OCI-LY7 (cell line): ENCODE results near the gene TMEM132E. TPM values are rescaled to one million over a fixed set of nuclear protein-coding genes. Genes with fewer than 3 reads are reported as not detected.

Source experiments
- Bru-seq: library from RNA; stranded (reverse); fragments of 400-500 nt; gene quantifications from one replicate; lab custom pipeline; 2021; lab: Mats Ljungman, UMichigan
- BruChase-seq, 2 experiments: library from RNA; stranded (reverse); fragments of 400-500 nt; gene quantifications; one replicate each; lab custom pipeline; 2021; lab: Mats Ljungman, UMichigan
- BruUV-seq: library from RNA; stranded (reverse); fragments of 400-500 nt; replicated peaks from 2 replicates; lab custom pipeline; 2021; lab: Mats Ljungman, UMichigan
- CTCF ChIA-PET: fragments of 300-600 bp; sonication (Branson Sonifier 250); formaldehyde crosslinking; loops from one replicate; lab custom pipeline; 2022; ENCODE audit warnings: antibody characterized with exemption; ENCODE audit not compliant: unreplicated experiment; lab: Charles Lee
- POLR2A ChIA-PET: fragments of 300-600 bp; sonication (Branson Sonifier 250); formaldehyde crosslinking; loops from one replicate; lab custom pipeline; 2022; ENCODE audit warnings: antibody characterized with exemption; lab: Charles Lee
- DNase-seq: peaks from one replicate; pipeline ENCODE4 v3.0.0-alpha.2; 2015; ENCODE audit warnings: low spot score
- H2AFZ ChIP-seq: fragments of 200-600 bp; sonication (generic), shearing (Covaris generic); 2 replicates; pipeline ENCODE4 v1.6.1; 2014; ENCODE audit warnings: mild to moderate bottlenecking, antibody characterized with exemption, low read length, moderate library complexity
- H3K27ac ChIP-seq: fragments of 200-600 bp; sonication (generic); 2 replicates; pipeline ENCODE4 v1.5.1; 2014; ENCODE audit warnings: mixed run types, low read depth, mild to moderate bottlenecking, moderate library complexity, low read length, inconsistent platforms; ENCODE audit not compliant: poor library complexity, severe bottlenecking
- H3K36me3 ChIP-seq: fragments of 200-600 bp; sonication (generic); 2 replicates; pipeline ENCODE4 v1.6.1; 2014; ENCODE audit warnings: mild to moderate bottlenecking, antibody characterized with exemption, low read length, moderate library complexity, mixed read lengths; ENCODE audit not compliant: insufficient read depth
- H3K4me1 ChIP-seq: fragments of 200-600 bp; sonication (generic); 2 replicates; pipeline ENCODE4 v1.5.1; 2014; ENCODE audit warnings: mild to moderate bottlenecking, low read length; ENCODE audit not compliant: insufficient read depth, poor library complexity, severe bottlenecking
- H3K4me2 ChIP-seq: fragments of 200-600 bp; sonication (generic); 2 replicates; pipeline ENCODE4 v1.6.1; 2014; ENCODE audit warnings: mild to moderate bottlenecking, low read length
- H3K4me3 ChIP-seq: fragments of 200-600 bp; sonication (generic); 2 replicates; pipeline ENCODE4 v1.5.1; 2014; ENCODE audit warnings: mild to moderate bottlenecking, low read depth, low read length; ENCODE audit not compliant: poor library complexity, severe bottlenecking
- H3K79me2 ChIP-seq: fragments of 200-600 bp; sonication (generic); 2 replicates; pipeline ENCODE4 v1.6.1; 2016; ENCODE audit warnings: low read depth, mild to moderate bottlenecking, low read length, moderate library complexity, mixed read lengths; ENCODE audit not compliant: insufficient read depth
- H3K9me2 ChIP-seq: fragments of 200-600 bp; sonication (generic); 2 replicates; pipeline ENCODE4 v1.6.1; 2016; ENCODE audit warnings: mild to moderate bottlenecking, low read length, mixed read lengths; ENCODE audit not compliant: insufficient read depth
- H3K9me3 ChIP-seq: fragments of 200-600 bp; sonication (generic); 2 replicates; pipeline ENCODE4 v1.6.1; 2014; ENCODE audit warnings: mild to moderate bottlenecking, mixed run types, low read length, mixed read lengths
- H4K20me1 ChIP-seq: fragments of 200-600 bp; sonication (generic); 2 replicates; pipeline ENCODE4 v1.6.1; 2014; ENCODE audit warnings: mild to moderate bottlenecking, antibody characterized with exemption, low read length, moderate library complexity, mixed read lengths; ENCODE audit not compliant: insufficient read depth
- EZH2phosphoT487 ChIP-seq: fragments of 200-600 bp; sonication (generic); IDR thresholded peaks from 2 replicates; pipeline ENCODE4 v1.6.1; 2018; ENCODE audit warnings: low read depth, borderline replicate concordance, mild to moderate bottlenecking, mixed run types, antibody characterized with exemption, low read length, moderate library complexity, mixed read lengths
- intact Hi-C: fragments of 100-400 bp; cut with micrococcal nuclease; formaldehyde crosslinking; loops from one replicate; pipeline ENCODE4 v1.10.0; 2022; ENCODE audit not compliant: unreplicated experiment
- long read RNA-seq: library from polyadenylated mRNA; stranded (forward); transcript quantifications from one replicate; pipeline ENCODE4 v2.0.0, GENCODE V29; 2022
- total RNA-seq, 2 experiments: library from RNA; depleted of rRNA in 1 of 2; stranded (reverse); fragments of >200 nt in 1 of 2; shearing (Covaris generic) in 1 of 2; gene quantifications; 2 replicates each; pipeline ENCODE4 v1.2.3, GENCODE V29; 2014 to 2022
- TF ChIP-seq, protein P1 (sequence below): fragments of 200-600 bp; sonication (generic); conservative IDR thresholded peaks from 2 replicates; pipeline ENCODE4 v1.5.1; 2014; ENCODE audit warnings: mild to moderate bottlenecking, antibody characterized with exemption, low read length, moderate library complexity, mixed read lengths

Gene TMEM132E, protein sequence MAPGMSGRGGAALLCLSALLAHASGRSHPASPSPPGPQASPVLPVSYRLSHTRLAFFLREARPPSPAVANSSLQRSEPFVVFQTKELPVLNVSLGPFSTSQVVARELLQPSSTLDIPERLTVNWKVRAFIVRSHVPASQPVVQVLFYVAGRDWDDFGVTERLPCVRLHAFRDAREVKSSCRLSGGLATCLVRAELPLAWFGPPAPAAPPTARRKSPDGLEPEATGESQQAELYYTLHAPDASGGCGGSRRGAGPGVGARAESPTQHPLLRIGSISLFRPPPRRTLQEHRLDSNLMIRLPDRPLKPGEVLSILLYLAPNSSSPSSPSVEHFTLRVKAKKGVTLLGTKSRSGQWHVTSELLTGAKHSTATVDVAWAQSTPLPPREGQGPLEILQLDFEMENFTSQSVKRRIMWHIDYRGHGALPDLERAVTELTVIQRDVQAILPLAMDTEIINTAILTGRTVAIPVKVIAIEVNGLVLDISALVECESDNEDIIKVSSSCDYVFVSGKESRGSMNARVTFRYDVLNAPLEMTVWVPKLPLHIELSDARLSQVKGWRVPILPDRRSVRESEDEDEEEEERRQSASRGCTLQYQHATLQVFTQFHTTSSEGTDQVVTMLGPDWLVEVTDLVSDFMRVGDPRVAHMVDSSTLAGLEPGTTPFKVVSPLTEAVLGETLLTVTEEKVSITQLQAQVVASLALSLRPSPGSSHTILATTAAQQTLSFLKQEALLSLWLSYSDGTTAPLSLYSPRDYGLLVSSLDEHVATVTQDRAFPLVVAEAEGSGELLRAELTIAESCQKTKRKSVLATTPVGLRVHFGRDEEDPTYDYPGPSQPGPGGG (N-terminal part only)
- not detected in 2 replicates for total RNA-seq (2014; rRNA removed; shearing (Covaris generic))
- not detected in 2 replicates for total RNA-seq (2022)
- Bru-seq, nascent RNA: not detected
- not detected for BruChase-seq, experiment 1, labeled RNA remaining after a 6-hour chase
- not detected for BruChase-seq, experiment 2, labeled RNA remaining after a 2-hour chase
- long read RNA-seq: 0 reads

DNA sequence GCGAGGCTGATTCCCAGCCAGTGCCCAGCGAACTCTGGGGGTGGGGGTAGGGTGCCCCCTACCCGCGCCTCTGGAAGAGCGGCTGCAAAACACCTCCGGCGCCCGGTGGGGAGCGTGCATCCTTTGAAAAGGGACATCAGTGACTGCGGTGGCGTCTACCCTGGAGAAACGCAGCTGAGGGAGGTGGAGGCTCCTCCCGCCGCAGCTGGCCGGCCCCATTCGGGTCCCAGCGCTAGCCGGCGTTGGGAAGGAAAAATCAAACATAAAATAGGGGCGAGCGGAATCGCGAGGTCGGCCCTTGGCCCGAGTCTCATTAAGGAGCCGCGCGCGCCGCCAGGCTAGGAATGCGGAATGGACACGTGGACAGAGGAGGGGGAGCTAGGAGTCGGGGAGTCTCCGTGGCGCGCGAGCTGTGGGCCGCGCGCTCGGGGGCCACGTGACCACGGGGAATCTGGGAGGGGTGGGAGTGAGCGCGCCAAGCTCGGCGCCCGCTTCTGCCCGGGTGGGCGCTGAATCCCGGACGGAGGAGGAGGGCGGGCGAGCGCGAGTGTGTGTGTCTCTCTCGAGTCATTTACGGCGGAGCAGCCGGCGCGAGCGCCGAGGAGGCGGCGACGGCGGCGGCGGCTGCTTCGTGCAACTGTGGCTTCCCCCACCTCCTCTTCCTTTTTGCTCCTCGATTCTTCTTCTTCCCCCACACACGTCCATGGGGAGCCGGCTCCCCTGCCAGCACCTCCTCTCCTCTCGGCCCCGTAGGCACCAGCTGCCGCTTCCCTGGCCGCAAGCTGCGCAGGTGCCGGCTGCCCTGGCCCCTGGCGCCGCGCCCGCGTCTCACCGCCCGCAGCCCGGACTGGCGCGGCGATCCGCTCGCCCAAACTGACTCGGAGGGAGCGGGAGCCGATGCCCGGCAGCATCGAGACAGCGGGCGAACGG is at the start of gene TMEM132E:
TSS of gene TMEM132E (plus strand) at position 566 of the 930 bp plus-strand sequence. CDS start 1,495 bp downstream, outside the sequence.
- intact Hi-C loops: no loop called here
- Histone ChIP-seq H3K36me3 (no peaks in the 10 kb centered on the region), H3K4me2 (no peak within 1 kb of the TSS), H3K4me3 (no peak within 1 kb of the TSS), H4K20me1 (no peaks in the 10 kb centered on the region), H3K4me1 (no peaks in the 10 kb centered on the region), H3K27ac (no peak within 1 kb of the TSS), H3K9me3 (no peaks in the 10 kb centered on the region), H2AFZ (no peak within 1 kb of the TSS), H3K79me2 (no peaks in the 10 kb centered on the region), H3K9me2 (no peaks in the 10 kb centered on the region)
- TF ChIP-seq, protein P1, sequence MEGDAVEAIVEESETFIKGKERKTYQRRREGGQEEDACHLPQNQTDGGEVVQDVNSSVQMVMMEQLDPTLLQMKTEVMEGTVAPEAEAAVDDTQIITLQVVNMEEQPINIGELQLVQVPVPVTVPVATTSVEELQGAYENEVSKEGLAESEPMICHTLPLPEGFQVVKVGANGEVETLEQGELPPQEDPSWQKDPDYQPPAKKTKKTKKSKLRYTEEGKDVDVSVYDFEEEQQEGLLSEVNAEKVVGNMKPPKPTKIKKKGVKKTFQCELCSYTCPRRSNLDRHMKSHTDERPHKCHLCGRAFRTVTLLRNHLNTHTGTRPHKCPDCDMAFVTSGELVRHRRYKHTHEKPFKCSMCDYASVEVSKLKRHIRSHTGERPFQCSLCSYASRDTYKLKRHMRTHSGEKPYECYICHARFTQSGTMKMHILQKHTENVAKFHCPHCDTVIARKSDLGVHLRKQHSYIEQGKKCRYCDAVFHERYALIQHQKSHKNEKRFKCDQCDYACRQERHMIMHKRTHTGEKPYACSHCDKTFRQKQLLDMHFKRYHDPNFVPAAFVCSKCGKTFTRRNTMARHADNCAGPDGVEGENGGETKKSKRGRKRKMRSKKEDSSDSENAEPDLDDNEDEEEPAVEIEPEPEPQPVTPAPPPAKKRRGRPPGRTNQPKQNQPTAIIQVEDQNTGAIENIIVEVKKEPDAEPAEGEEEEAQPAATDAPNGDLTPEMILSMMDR: no peak
- no peak for TF ChIP-seq EZH2phosphoT487
- POLR2A ChIA-PET: no interaction called here
- CTCF ChIA-PET: no interaction called here
- no peak for DNase-seq
- no TSS peak for BruUV-seq

DNA sequence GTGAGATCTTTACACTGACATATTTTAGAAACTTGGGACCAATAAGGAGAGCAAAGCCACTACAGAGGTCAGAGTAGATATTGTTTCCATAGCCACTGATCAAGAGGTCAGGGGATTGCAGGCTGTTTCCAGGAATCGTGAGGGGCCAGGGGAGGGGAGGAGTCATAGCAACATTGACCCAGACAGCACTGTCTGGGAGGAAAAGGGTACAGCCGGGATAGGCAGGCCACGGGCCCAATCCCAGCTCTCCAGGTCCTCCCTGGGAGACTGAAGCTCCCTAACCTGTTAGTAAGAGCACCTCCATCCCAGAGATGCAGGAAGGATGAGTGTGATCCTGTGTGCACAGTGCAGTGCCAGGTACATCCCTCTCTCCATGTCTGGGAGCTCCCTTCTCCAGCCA is 48.5 kb upstream of the TMEM132E start:
- no peak for DNase-seq
- no peak overlapping the region for H3K27ac ChIP-seq
- H3K36me3 ChIP-seq: no peaks in the 10 kb centered on the region
- no peak overlapping the region for H3K4me2 ChIP-seq
- no peaks in the 10 kb centered on the region for H3K4me1 ChIP-seq
- no peaks in the 10 kb centered on the region for H3K9me3 ChIP-seq
- CTCF ChIA-PET: no interaction called here
- intact Hi-C loops: no loop called here
- POLR2A ChIA-PET: interaction anchor here (0.6 kb wide), 1 partner anchor 443 kb away, joined by 3 read pairs; no protein-coding TSS in a partner anchor
- no peaks in the 10 kb centered on the region for H3K9me2 ChIP-seq
- H3K4me3 ChIP-seq: no peak overlapping the region
- no peaks in the 10 kb centered on the region for H4K20me1 ChIP-seq
- no peaks in the 10 kb centered on the region for H3K79me2 ChIP-seq
- no TSS peak for BruUV-seq
- H2AFZ ChIP-seq: no peak overlapping the region
- TF ChIP-seq, protein P1: no peak
- TF ChIP-seq EZH2phosphoT487: no peak
